OCI-LY3 (cell line): Measurements from ENCODE around the gene PLCXD1.
"Not testable (repeated sequence)": the region's sequence is repeated elsewhere in the genome, so short reads cannot be mapped to it uniquely, and the experiment has no call there.

Experiments
- H2AFZ ChIP-seq: fragments of 200-600, 300-600 bp; shearing (Covaris generic); 2 replicates; pipeline ENCODE4 v1.6.0; 2014; ENCODE audit warnings: antibody characterized with exemption, low read depth, low read length
- H3K27ac ChIP-seq: fragments of 200-600, 300-600 bp; sonication (generic); 2 replicates; pipeline ENCODE4 v1.5.1; 2014; ENCODE audit warnings: mild to moderate bottlenecking, low read length, moderate library complexity, mixed read lengths
- H3K27me3 ChIP-seq: fragments of 200-600, 300-600 bp; sonication (generic); 2 replicates; pipeline ENCODE4 v1.6.1; 2014; ENCODE audit warnings: low read depth, low read length, mixed read lengths
- H3K36me3 ChIP-seq: fragments of 200-600, 300-600 bp; sonication (generic); replicated peaks from 2 replicates; pipeline ENCODE3; 2014; ENCODE audit warnings: low read depth, low read length, mixed read lengths
- H3K4me1 ChIP-seq: fragments of 300-600, 200-600 bp; sonication (generic); 2 replicates; pipeline ENCODE4 v1.6.1; 2014; ENCODE audit warnings: low read length, mixed read lengths
- H3K4me2 ChIP-seq: fragments of 200-600, 300-600 bp; sonication (generic); 2 replicates; pipeline ENCODE4 v1.6.1; 2014; ENCODE audit warnings: low read length, mixed read lengths
- H3K4me3 ChIP-seq: fragments of 300-600, 200-600 bp; sonication (generic); 2 replicates; pipeline ENCODE4 v1.5.1; 2014; ENCODE audit warnings: antibody characterized with exemption, mild to moderate bottlenecking, low read length, moderate library complexity
- H3K79me2 ChIP-seq: fragments of 300-600, 200-600 bp; shearing (Covaris generic); 2 replicates; pipeline ENCODE4 v1.6.1; 2014; ENCODE audit warnings: mild to moderate bottlenecking, low read length, mixed read lengths
- H3K9ac ChIP-seq: fragments of 300-600, 200-600 bp; shearing (Covaris generic); 2 replicates; pipeline ENCODE4 v1.6.0; 2014; ENCODE audit warnings: mild to moderate bottlenecking, low read length, moderate library complexity
- H3K9me3 ChIP-seq: fragments of 200-600, 300-600 bp; shearing (Covaris generic); 2 replicates; pipeline ENCODE4 v1.6.1; 2014; ENCODE audit warnings: low read length, mixed read lengths; ENCODE audit not compliant: insufficient read depth
- H4K20me1 ChIP-seq: fragments of 200-600, 300-600 bp; sonication (generic); 2 replicates; pipeline ENCODE4 v1.6.1; 2016; ENCODE audit warnings: low read length, mixed read lengths; ENCODE audit not compliant: insufficient read depth
- EZH2phosphoT487 ChIP-seq: fragments of 200-600 bp; shearing (Covaris generic); IDR thresholded peaks from 2 replicates; pipeline ENCODE4 v1.6.1; 2018; ENCODE audit warnings: antibody characterized with exemption, mixed run types, low read depth
- TF ChIP-seq, protein P1 (sequence below): fragments of 200-600, 300-600 bp; sonication (generic); IDR thresholded peaks from 2 replicates; pipeline ENCODE4 v1.5.1; 2014; ENCODE audit warnings: antibody characterized with exemption, low read length, low read depth

Gene PLCXD1

DNA sequence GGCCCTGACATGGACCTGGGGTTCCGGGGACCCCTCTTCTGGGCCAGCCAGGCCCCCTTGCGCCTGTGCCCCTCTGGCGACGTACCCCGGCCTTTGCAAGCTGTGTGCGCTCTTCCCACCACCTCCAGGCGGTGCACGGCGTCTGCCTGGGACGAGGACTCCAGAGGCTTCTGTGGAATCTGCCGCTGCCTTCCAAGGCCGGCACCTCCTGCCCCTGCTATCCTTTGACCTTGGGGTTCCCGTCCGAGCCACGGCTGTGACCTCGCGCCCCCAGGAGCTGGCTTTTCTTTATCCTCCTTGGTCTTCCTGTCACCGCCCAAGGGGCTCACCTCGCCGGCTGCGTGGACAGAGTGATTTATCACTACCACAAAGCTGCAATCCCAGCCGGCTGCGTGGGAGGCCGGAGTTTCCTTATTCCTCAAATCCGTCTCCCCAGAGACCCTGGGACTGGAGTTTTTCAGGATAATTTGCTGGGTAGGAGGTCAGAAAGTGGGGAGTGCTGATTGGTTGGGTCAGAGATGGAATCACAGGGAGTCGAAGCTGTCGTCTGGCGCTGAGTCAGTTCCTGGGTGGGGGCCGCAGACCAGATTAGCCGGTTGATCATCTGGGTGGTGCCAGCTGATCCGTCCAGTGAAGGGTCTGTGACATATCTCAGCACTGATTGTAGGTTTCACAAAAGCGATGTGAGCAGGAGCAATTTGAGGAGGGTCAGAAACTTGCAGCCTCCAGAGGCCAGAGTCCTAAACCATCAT, 19.8 kb upstream of the PLCXD1 start:
- Histone ChIP-seq H3K36me3 (no peaks in the 10 kb centered on the region), H3K27ac (peak overlapping the region; percentile 24; the same call in 1 of the 2 replicates), H4K20me1 (no peaks in the 10 kb centered on the region), H3K9ac (no peak overlapping the region), H3K4me2 (no peak overlapping the region), H3K9me3 (no peaks in the 10 kb centered on the region), H3K79me2 (no peaks in the 10 kb centered on the region), H3K4me1 (peaks cover 23% of the 10 kb centered on the region), H3K27me3 (no peaks in the 10 kb centered on the region), H2AFZ (no peak overlapping the region), H3K4me3 (no peak overlapping the region)
- TF ChIP-seq, protein P1, sequence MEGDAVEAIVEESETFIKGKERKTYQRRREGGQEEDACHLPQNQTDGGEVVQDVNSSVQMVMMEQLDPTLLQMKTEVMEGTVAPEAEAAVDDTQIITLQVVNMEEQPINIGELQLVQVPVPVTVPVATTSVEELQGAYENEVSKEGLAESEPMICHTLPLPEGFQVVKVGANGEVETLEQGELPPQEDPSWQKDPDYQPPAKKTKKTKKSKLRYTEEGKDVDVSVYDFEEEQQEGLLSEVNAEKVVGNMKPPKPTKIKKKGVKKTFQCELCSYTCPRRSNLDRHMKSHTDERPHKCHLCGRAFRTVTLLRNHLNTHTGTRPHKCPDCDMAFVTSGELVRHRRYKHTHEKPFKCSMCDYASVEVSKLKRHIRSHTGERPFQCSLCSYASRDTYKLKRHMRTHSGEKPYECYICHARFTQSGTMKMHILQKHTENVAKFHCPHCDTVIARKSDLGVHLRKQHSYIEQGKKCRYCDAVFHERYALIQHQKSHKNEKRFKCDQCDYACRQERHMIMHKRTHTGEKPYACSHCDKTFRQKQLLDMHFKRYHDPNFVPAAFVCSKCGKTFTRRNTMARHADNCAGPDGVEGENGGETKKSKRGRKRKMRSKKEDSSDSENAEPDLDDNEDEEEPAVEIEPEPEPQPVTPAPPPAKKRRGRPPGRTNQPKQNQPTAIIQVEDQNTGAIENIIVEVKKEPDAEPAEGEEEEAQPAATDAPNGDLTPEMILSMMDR, result no peak
- no peak for TF ChIP-seq EZH2phosphoT487

DNA sequence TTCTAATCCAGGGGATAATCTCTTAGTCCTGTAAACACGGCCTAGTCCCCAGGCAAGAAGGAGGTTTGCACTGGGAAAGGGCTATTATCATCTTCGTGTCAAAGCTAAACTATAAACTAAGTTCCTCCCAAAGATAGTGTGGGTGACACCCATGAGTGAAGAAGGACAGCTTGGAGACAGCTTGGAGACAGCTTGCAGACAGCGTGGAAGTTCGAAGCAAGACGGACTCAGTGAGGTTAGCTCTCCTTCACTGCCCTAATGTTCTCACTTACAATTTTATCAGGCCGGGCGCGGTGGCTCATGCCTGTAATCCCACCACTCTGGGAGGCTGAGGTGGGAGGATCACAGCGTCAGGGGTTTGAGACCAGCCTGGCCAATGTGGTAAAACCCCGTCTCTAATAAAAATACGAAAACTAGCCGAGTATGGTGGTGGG, 19.2 kb upstream of the PLCXD1 start:
- TF ChIP-seq, protein P1, result no peak
- no peak for TF ChIP-seq EZH2phosphoT487
- Histone ChIP-seq H4K20me1 (no peaks in the 10 kb centered on the region), H3K36me3 (no peaks in the 10 kb centered on the region), H3K27me3 (no peaks in the 10 kb centered on the region), H3K9me3 (no peaks in the 10 kb centered on the region), H3K4me1 (peaks cover 23% of the 10 kb centered on the region), H3K4me3 (peak overlapping the region; percentile 25; the same call in 1 of the 2 replicates), H3K9ac (no peak overlapping the region), H2AFZ (0 out of 2 replicates have a peak overlapping the region, but pooled peaks have one; percentile 49), H3K4me2 (peak overlapping the region; percentile 63), H3K79me2 (no peaks in the 10 kb centered on the region), H3K27ac (peak overlapping the region; percentile 24; the same call in 1 of the 2 replicates)

DNA sequence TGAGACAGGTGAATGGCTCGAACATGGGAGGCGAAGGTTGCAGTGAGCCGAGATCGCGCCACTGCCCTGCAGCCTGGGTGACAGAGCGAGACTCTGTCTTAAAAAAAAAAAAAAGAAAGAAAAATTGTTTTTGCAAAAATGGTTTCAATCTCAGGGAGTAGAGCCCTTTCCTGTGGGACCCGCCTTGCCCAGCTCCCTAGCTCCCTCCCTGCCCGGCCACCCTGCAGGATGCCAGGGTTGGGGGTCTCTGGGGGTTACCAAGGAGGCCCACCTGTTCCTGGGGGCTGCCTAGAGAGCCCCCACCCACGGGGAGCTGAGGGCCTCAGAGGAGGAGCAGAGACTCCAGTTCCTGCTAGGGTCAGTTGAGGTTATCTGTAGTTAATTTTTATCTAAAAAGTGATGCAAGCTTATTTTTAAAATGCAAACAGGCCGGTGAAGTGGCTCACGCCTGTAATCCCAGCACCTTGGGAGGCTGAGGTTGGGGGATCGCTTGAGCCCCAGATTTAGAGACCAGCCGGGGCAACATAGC, 18.7 kb upstream of the PLCXD1 start:
- Histone ChIP-seq H3K4me1 (peaks cover 23% of the 10 kb centered on the region), H3K79me2 (no peaks in the 10 kb centered on the region), H3K27me3 (no peaks in the 10 kb centered on the region), H4K20me1 (no peaks in the 10 kb centered on the region), H2AFZ (peak overlapping the region; percentile 49; the same call in 1 of the 2 replicates), H3K27ac (peak overlapping the region; percentile 24; the same call in 1 of the 2 replicates), H3K4me2 (peak overlapping the region; percentile 63), H3K9me3 (no peaks in the 10 kb centered on the region), H3K9ac (peak overlapping the region; percentile 48; the same call in 1 of the 2 replicates), H3K4me3 (peak overlapping the region; percentile 25), H3K36me3 (no peaks in the 10 kb centered on the region)
- TF ChIP-seq, protein P1, result no peak
- no peak for TF ChIP-seq EZH2phosphoT487

DNA sequence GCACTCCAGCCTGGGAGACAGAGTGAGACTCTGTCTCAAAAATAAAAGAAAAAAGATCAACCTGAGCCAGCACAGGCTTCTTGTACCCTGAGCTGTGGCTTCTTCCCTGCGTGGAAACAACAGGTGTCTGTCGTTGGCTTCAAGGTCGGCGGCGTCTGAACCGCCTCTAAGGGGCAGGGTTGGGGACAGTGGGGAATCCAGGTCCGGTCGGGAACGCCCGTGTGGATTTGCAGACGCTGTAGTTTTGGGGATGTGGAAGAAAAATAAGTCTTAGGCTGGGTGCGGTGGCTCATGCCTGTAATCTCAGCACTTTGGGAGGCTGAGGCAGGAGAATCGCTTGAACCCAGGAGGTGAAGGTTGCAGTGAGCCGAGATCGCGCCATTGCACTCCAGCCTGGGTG, 17.2 kb upstream of the PLCXD1 start:
- H2AFZ ChIP-seq, H4K20me1 ChIP-seq, H3K9me3 ChIP-seq, H3K79me2 ChIP-seq, H3K36me3 ChIP-seq, H3K4me3 ChIP-seq, H3K9ac ChIP-seq, H3K27me3 ChIP-seq, H3K4me2 ChIP-seq, H3K27ac ChIP-seq: not testable (repeated sequence)
- H3K4me1 ChIP-seq, result peaks cover 23% of the 10 kb centered on the region
